Occipital lobe (tissue), 2 donors: ENCODE data around the gene ZFP3. TPM values are rescaled to one million over a fixed set of nuclear protein-coding genes. Genes with fewer than 3 reads are reported as not detected.
"Not testable (repeated sequence)": the region's sequence is repeated elsewhere in the genome, so short reads cannot be mapped to it uniquely, and the experiment has no call there.

Experiments
- DNase-seq: peaks from one replicate; lab custom pipeline; 2025; lab: John Stamatoyannopoulos, UW
- total RNA-seq: library from RNA; depleted of rRNA; stranded (reverse); fragments of >200 nt; gene quantifications from one replicate; pipeline ENCODE4 v1.2.3, GENCODE V29; 2014

Gene ZFP3
- total RNA-seq, 1 donor from 2014 or later = 9.8 TPM

GRCh38 chr17:5124125-5124760 is 46.0 kb downstream of the ZFP3 start:
- not testable (repeated sequence) for DNase-seq

GRCh38 chr17:5124896-5125295 is 46.6 kb downstream of the ZFP3 start:
- DNase-seq = not testable (repeated sequence)

- no peak for DNase-seq
Measured at GRCh38 chr17:5126719-5127488, 48.6 kb downstream of the ZFP3 start.

- no peak for DNase-seq
Measured at GRCh38 chr17:5127910-5128309, 49.6 kb downstream of the ZFP3 start.

GRCh38 chr17:5128387-5128786 is 50.1 kb downstream of the ZFP3 start:
- not testable (repeated sequence) for DNase-seq

GRCh38 chr17:5128905-5129535 is 50.8 kb downstream of the ZFP3 start:
- DNase-seq = no peak

GRCh38 chr17:5129770-5130169 is 51.5 kb downstream of the ZFP3 start:
- DNase-seq = not testable (repeated sequence)

GRCh38 chr17:5130261-5130660 is 52.0 kb downstream of the ZFP3 start:
- not testable (repeated sequence) for DNase-seq

- DNase-seq = not testable (repeated sequence)
Measured at GRCh38 chr17:5130687-5131086, 52.4 kb downstream of the ZFP3 start.

GRCh38 chr17:5131146-5131715 is 53.0 kb downstream of the ZFP3 start:
- no peak for DNase-seq

- not testable (repeated sequence) for DNase-seq
Measured at GRCh38 chr17:5131799-5132502, 53.7 kb downstream of the ZFP3 start.

- DNase-seq = not testable (repeated sequence)
Measured at GRCh38 chr17:5132503-5133225, 54.4 kb downstream of the ZFP3 start.

- DNase-seq = no peak
Measured at GRCh38 chr17:5133311-5133710, 55.0 kb downstream of the ZFP3 start.

GRCh38 chr17:5133961-5134360 is 55.7 kb downstream of the ZFP3 start:
- DNase-seq = not testable (repeated sequence)

- not testable (repeated sequence) for DNase-seq
Measured at GRCh38 chr17:5134571-5134970, 56.3 kb downstream of the ZFP3 start.

GRCh38 chr17:5135131-5135712 is 57.0 kb downstream of the ZFP3 start:
- not testable (repeated sequence) for DNase-seq

GRCh38 chr17:5135726-5136579 is 57.7 kb downstream of the ZFP3 start:
- DNase-seq = no peak

GRCh38 chr17:5136580-5137412 is 58.5 kb downstream of the ZFP3 start:
- DNase-seq = not testable (repeated sequence)
